Heart left ventricle (tissue), 16 donors: ENCODE results near the gene OGFOD1. TPM values are rescaled to one million over a fixed set of nuclear protein-coding genes. Genes with fewer than 3 reads are reported as not detected.

Experiments used
- ATAC-seq, 4 donors: fragments of 200-7000 bp; cut with Tn5 transposase; one replicate each; pipeline ENCODE4 v1.9.1; 2020 to 2022; ENCODE audit warnings: moderate library complexity in 4 of 4, mild to moderate bottlenecking in 3 of 4, moderate number of reproducible peaks in 1 of 4
- DNase-seq, 5 donors: peaks; one replicate each; pipeline ENCODE4 v3.0.0-alpha.2; 2020
- H3K27ac ChIP-seq, 12 donors: fragments of 200-600 bp; sonication (generic) in 4 of 12; one replicate each; pipeline versions ENCODE4 v1.5.0 to v1.8.0; 2016 to 2022; ENCODE audit warnings: mild to moderate bottlenecking in 2 of 12
- H3K27me3 ChIP-seq, 9 donors: fragments of 200-600 bp; sonication (generic) in 2 of 9; one replicate each; pipeline versions ENCODE4 v1.5.1 to v1.8.0; 2016 to 2022; ENCODE audit warnings: mild to moderate bottlenecking in 3 of 9
- H3K36me3 ChIP-seq, 9 donors: fragments of 200-600 bp; sonication (generic) in 2 of 9; one replicate each; pipeline versions ENCODE4 v1.5.0 to v1.8.0; 2018 to 2022; ENCODE audit warnings: mild to moderate bottlenecking in 2 of 9
- H3K4me1 ChIP-seq, 12 donors: fragments of 200-600 bp; sonication (generic) in 4 of 12; one replicate each; pipeline versions ENCODE4 v1.5.0 to v1.8.0; 2016 to 2022; ENCODE audit warnings: mild to moderate bottlenecking in 3 of 12
- H3K4me3 ChIP-seq, 12 donors: fragments of 200-600 bp; sonication (generic) in 4 of 12; one replicate each; pipeline versions ENCODE4 v1.5.0 to v1.8.0; 2017 to 2022; ENCODE audit warnings: mild to moderate bottlenecking in 9 of 12, moderate library complexity in 4 of 12
- H3K9me3 ChIP-seq, 12 donors: fragments of 200-600 bp; sonication (generic) in 4 of 12; one replicate each; pipeline versions ENCODE4 v1.5.0 to v1.8.0; 2016 to 2022; ENCODE audit warnings: mild to moderate bottlenecking in 1 of 12
- POLR2A ChIP-seq, 2 donors: fragments of 450-650 bp; IDR thresholded peaks; one replicate each; pipeline ENCODE4 v1.6.1; 2017; ENCODE audit warnings: antibody characterized with exemption in 2 of 2, mild to moderate bottlenecking in 2 of 2, moderate library complexity in 2 of 2
- WGBS, 4 donors: extraction: QIAGEN DNeasy Blood & Tissue Kit in 2 of 4; methylation state at CpG; one replicate each; pipeline versions ENCODE4 v1.1.5 to v1.1.7; 2013 to 2018; 5-methylcytosine and 5-hydroxymethylcytosine counted together
- intact Hi-C, 10 donors: fragments of 100-400 bp; cut with DNase I; formaldehyde crosslinking; loops; one replicate each; pipeline versions ENCODE4 v1.11.1 to v1.14.2; 2022
- polyA plus RNA-seq, 2 donors: library from polyadenylated mRNA; stranded (reverse); fragments of 200-250 nt; gene quantifications; one replicate each; pipeline ENCODE4 v1.2.3, GENCODE V29; 2013
- total RNA-seq, 9 donors: library from RNA; depleted of rRNA in 2 of 9; stranded (reverse); fragments of >200 nt in 2 of 9; fragmentation: NEBNext Ultra II Directional in 3 of 9; extraction: Animal tissue kit (Norgen Biotek cat#: 25700) in 3 of 9; gene quantifications; one replicate each; pipeline versions ENCODE4 v1.1.0 to v1.2.4, GENCODE V29; 2016 to 2023
- TF ChIP-seq, protein P1 (sequence below), 12 donors: fragments of 200-600 bp; sonication (generic) in 4 of 12; IDR thresholded peaks; one replicate each; pipeline versions ENCODE4 v1.5.0 to v1.8.0; 2018 to 2022; ENCODE audit warnings: antibody characterized with exemption in 12 of 12, mild to moderate bottlenecking in 5 of 12
- donor health status: ischemic (EF 13 %, LVEDD 7.1; RV severe dilation, severe dysfunction).
- donor health status: healthy with polysubstance abuse.
- donor health status: DM: no; HTN: yes; CAD: no.
- donor health status: DM: no; HTN: no; CAD: no.
- donor health status: ischemic (EF 25% LVEDD 6.9; RV normal size, moderate dysfunction).
- donor health status: ischemic (EF 25% LVEDD 5.7; RV mildly dilated, moderate dysfunction).
- donor health status: healthy.
- donor health status: DM: yes; HTN: yes; CAD: no.
- donor health status: ischemic (EF 35%, LVEDD 5.7; RV mildly dilated, moderate dysfunction).
- donor health status: nonischemic (EF 11% LVEDD 7.7; RV severe dilation, severe dysfunction).
- donor health status: DM: yes; HTN: yes; CAD: no.
- donor health status: PGD.
- donor health status: ischemic (EF 29% LVEDD 5.4; RV normal size, mild dysfunction).
- donor health status: nonischemic (EF 23%, LVEDD 6.1; RV moderate dilation, normal function).

Gene OGFOD1
- total and polyA plus RNA-seq, 11 donors, result 11.4 to 39.1 (median 31.9) TPM

- Histone ChIP-seq H3K36me3 (peaks cover 4 to 100% (median 96%) of the 10 kb centered on the region in 9 donors), H3K4me1 (no peaks in the 10 kb centered on the region), H3K27ac (no peak overlapping the region), H3K4me3 (no peak overlapping the region), H3K9me3 (no peaks in the 10 kb centered on the region), H3K27me3 (no peaks in the 10 kb centered on the region)
- no peak for ATAC-seq
- WGBS, 4 donors, result 93 to 96% (median 95%) methylated on average over 6 of the region's 6 CpGs
- intact Hi-C loops, result no loop called here
- TF ChIP-seq, protein P1, sequence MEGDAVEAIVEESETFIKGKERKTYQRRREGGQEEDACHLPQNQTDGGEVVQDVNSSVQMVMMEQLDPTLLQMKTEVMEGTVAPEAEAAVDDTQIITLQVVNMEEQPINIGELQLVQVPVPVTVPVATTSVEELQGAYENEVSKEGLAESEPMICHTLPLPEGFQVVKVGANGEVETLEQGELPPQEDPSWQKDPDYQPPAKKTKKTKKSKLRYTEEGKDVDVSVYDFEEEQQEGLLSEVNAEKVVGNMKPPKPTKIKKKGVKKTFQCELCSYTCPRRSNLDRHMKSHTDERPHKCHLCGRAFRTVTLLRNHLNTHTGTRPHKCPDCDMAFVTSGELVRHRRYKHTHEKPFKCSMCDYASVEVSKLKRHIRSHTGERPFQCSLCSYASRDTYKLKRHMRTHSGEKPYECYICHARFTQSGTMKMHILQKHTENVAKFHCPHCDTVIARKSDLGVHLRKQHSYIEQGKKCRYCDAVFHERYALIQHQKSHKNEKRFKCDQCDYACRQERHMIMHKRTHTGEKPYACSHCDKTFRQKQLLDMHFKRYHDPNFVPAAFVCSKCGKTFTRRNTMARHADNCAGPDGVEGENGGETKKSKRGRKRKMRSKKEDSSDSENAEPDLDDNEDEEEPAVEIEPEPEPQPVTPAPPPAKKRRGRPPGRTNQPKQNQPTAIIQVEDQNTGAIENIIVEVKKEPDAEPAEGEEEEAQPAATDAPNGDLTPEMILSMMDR (IDR thresholded peaks at IDR 0.05), result no peak
- TF ChIP-seq POLR2A (IDR thresholded peaks at IDR 0.05), result no peak
- no peak for DNase-seq
Measured at GRCh38 chr16:56463153-56463552, 11.8 kb downstream of the OGFOD1 start.

GRCh38 chr16:56466344-56466743 lies 15.0 kb downstream of the OGFOD1 start:
- TF ChIP-seq POLR2A (IDR thresholded peaks at IDR 0.05), result no peak
- TF ChIP-seq, protein P1 (IDR thresholded peaks at IDR 0.05), result no peak
- H3K36me3 ChIP-seq, result peaks cover 4 to 100% (median 96%) of the 10 kb centered on the region in 9 donors
- intact Hi-C loops, result no loop called here
- H3K4me1 ChIP-seq, result no peaks in the 10 kb centered on the region
- no peaks in the 10 kb centered on the region for H3K27me3 ChIP-seq
- no peak for DNase-seq
- 94 to 100% (median 99%) methylated on average over 2 of the region's 2 CpGs for WGBS, 4 donors
- ATAC-seq, result no peak
- no peak overlapping the region for H3K27ac ChIP-seq
- H3K9me3 ChIP-seq, result no peaks in the 10 kb centered on the region
- H3K4me3 ChIP-seq, result no peak overlapping the region

- intact Hi-C loops, result no loop called here
- TF ChIP-seq, protein P1 (IDR thresholded peaks at IDR 0.05), result no peak
- no peak for TF ChIP-seq POLR2A (IDR thresholded peaks at IDR 0.05)
- H3K4me1 ChIP-seq, result no peaks in the 10 kb centered on the region
- no peaks in the 10 kb centered on the region for H3K9me3 ChIP-seq
- DNase-seq (no peak), ATAC-seq (no peak)
- peaks cover 4 to 100% (median 99%) of the 10 kb centered on the region in 9 donors for H3K36me3 ChIP-seq
- no peak overlapping the region for H3K27ac ChIP-seq
- no peaks in the 10 kb centered on the region for H3K27me3 ChIP-seq
- H3K4me3 ChIP-seq, result no peak overlapping the region
Measured at GRCh38 chr16:56468800-56469199, 17.4 kb downstream of the OGFOD1 start.

- no peak overlapping the region for H3K27ac ChIP-seq
- H3K4me3 ChIP-seq, result no peak overlapping the region
- H3K27me3 ChIP-seq, result no peaks in the 10 kb centered on the region
- DNase-seq, result no peak
- peaks cover 4 to 100% (median 100%) of the 10 kb centered on the region in 9 donors for H3K36me3 ChIP-seq
- no peak for ATAC-seq
- no peaks in the 10 kb centered on the region for H3K4me1 ChIP-seq
- H3K9me3 ChIP-seq, result no peaks in the 10 kb centered on the region
- intact Hi-C loops, result no loop called here
- TF ChIP-seq POLR2A (IDR thresholded peaks at IDR 0.05), result no peak
- TF ChIP-seq, protein P1 (IDR thresholded peaks at IDR 0.05), result no peak
- 92 to 97% (median 96%) methylated on average over 7 of the region's 7 CpGs for WGBS, 4 donors
Measured at GRCh38 chr16:56469748-56470147, 18.4 kb downstream of the OGFOD1 start.
